ENCODE data around the gene SOX6.

Gene SOX6

GRCh38 chr11:16013242-16013641 lies 343.1 kb downstream of the SOX6 start:
- no peak for TF ChIP-seq CTCF (IDR thresholded peaks at IDR 0.05; ENCODE audit: insufficient read depth, low read depth, low read length, missing control alignments)
- H3K4me3 ChIP-seq (ENCODE audit: low read length), result no peak overlapping the region
- no peak for DNase-seq (ENCODE audit: low read depth)

- no peak for DNase-seq (ENCODE audit: low read depth)
- TF ChIP-seq CTCF (IDR thresholded peaks at IDR 0.05; ENCODE audit: insufficient read depth, low read depth, low read length, missing control alignments), result no peak
- H3K4me3 ChIP-seq (ENCODE audit: low read length), result no peak overlapping the region
These were observed 344.1 kb downstream of the SOX6 start for GRCh38 chr11:16012125-16012751.

- H3K4me3 ChIP-seq (ENCODE audit: low read length), result no peak overlapping the region
- TF ChIP-seq CTCF (IDR thresholded peaks at IDR 0.05; ENCODE audit: insufficient read depth, low read depth, low read length, missing control alignments), result no peak
- no peak for DNase-seq (ENCODE audit: low read depth)
These were observed 344.9 kb downstream of the SOX6 start for GRCh38 chr11:16011396-16011795.

GRCh38 chr11:16009021-16009420 lies 347.3 kb downstream of the SOX6 start:
- H3K4me3 ChIP-seq (ENCODE audit: low read length), result no peak overlapping the region
- no peak for TF ChIP-seq CTCF (IDR thresholded peaks at IDR 0.05; ENCODE audit: insufficient read depth, low read depth, low read length, missing control alignments)
- no peak for DNase-seq (ENCODE audit: low read depth)

GRCh38 chr11:16007514-16007913 lies 348.8 kb downstream of the SOX6 start:
- no peak for TF ChIP-seq CTCF (IDR thresholded peaks at IDR 0.05; ENCODE audit: insufficient read depth, low read depth, low read length, missing control alignments)
- no peak for DNase-seq (ENCODE audit: low read depth)
- H3K4me3 ChIP-seq (ENCODE audit: low read length), result no peak overlapping the region

- no peak for TF ChIP-seq CTCF (IDR thresholded peaks at IDR 0.05; ENCODE audit: insufficient read depth, low read depth, low read length, missing control alignments)
- no peak overlapping the region for H3K4me3 ChIP-seq (ENCODE audit: low read length)
- DNase-seq (ENCODE audit: low read depth), result no peak
These were observed 353.4 kb downstream of the SOX6 start for GRCh38 chr11:16002942-16003341.

- peak; percentile 90 for DNase-seq (ENCODE audit: low read depth)
- H3K4me3 ChIP-seq (ENCODE audit: low read length), result no peak overlapping the region
- TF ChIP-seq CTCF (IDR thresholded peaks at IDR 0.05; ENCODE audit: insufficient read depth, low read depth, low read length, missing control alignments), result no peak
These were observed 354.4 kb downstream of the SOX6 start for GRCh38 chr11:16001899-16002426.
